Measurements from ENCODE around the gene CRK.

- no peak for TF ChIP-seq CTCF (IDR thresholded peaks at IDR 0.05; ENCODE audit: insufficient read depth, low read depth, low read length)
- TF ChIP-seq EZH2 (IDR thresholded peaks at IDR 0.05; ENCODE audit: insufficient read depth, low read length) = no peak
These were observed 28.8 kb upstream of the CRK start for GRCh38 chr17:1484676-1485422.

Data from astrocyte (in vitro differentiated cells and primary cell).